Measurements from ENCODE around the gene SKP1. TPM values are rescaled to one million over a fixed set of nuclear protein-coding genes. Genes with fewer than 3 reads are reported as not detected.

The SKP1 gene
- total RNA-seq, 1 experiment from 2014 or later = 220 TPM

GRCh38 chr5:134136771-134137170 is 40.0 kb downstream of the SKP1 start:
- Histone ChIP-seq H3K4me2 (ENCODE audit: low read length) (no peak overlapping the region), H3K27ac (ENCODE audit: low read length) (no peak overlapping the region), H4K20me1 (ENCODE audit: low read length) (no peaks in the 10 kb centered on the region), H3K27me3 (ENCODE audit: low read length) (no peaks in the 10 kb centered on the region), H3K9me3 (ENCODE audit: low read length) (no peaks in the 10 kb centered on the region), H3F3A (ENCODE audit: low read length, unreplicated experiment) (no peaks in the 10 kb centered on the region), H3K36me3 (ENCODE audit: low read depth, low read length) (peaks cover 4% of the 10 kb centered on the region; the same call in 1 of the 2 replicates), H3K4me3 (ENCODE audit: low read length) (no peak overlapping the region), H3K9ac (ENCODE audit: low read length) (no peak overlapping the region), H3K9me2 (replicated peaks; ENCODE audit: low read length) (no peaks in the 10 kb centered on the region), H3K4me1 (ENCODE audit: insufficient read depth, low read length) (peaks cover 22% of the 10 kb centered on the region), H3K79me2 (ENCODE audit: low read length) (peaks cover 14% of the 10 kb centered on the region; the same call in 1 of the 2 replicates), H2AFZ (ENCODE audit: low read length) (no peak overlapping the region)
- POLR2A ChIA-PET (ENCODE audit: unreplicated experiment) = no interaction called here
- TF ChIP-seq EZH2phosphoT487 (IDR thresholded peaks at IDR 0.05; ENCODE audit: borderline replicate concordance, low read length) = no peak
- TF ChIP-seq CTCF (conservative IDR thresholded peaks at IDR 0.05; ENCODE audit: low read depth, low read length) = no peak
- TF ChIP-seq EZH2 (IDR thresholded peaks at IDR 0.05; ENCODE audit: low read length, unreplicated experiment) = no peak
- BruUV-seq (replicated peaks) = no TSS peak
- intact Hi-C loops (cut with micrococcal nuclease) = no loop called here
- CTCF ChIA-PET = no interaction called here
- DNase-seq (no peak), ATAC-seq (no peak)

- Histone ChIP-seq H3K9ac (ENCODE audit: low read length) (no peak overlapping the region), H3F3A (ENCODE audit: low read length, unreplicated experiment) (no peaks in the 10 kb centered on the region), H3K27me3 (ENCODE audit: low read length) (no peaks in the 10 kb centered on the region), H3K4me3 (ENCODE audit: low read length) (no peak overlapping the region), H3K36me3 (ENCODE audit: low read depth, low read length) (peaks cover 4% of the 10 kb centered on the region; the same call in 1 of the 2 replicates), H4K20me1 (ENCODE audit: low read length) (no peaks in the 10 kb centered on the region), H3K4me2 (ENCODE audit: low read length) (no peak overlapping the region), H3K9me3 (ENCODE audit: low read length) (no peaks in the 10 kb centered on the region), H3K79me2 (ENCODE audit: low read length) (peaks cover 14% of the 10 kb centered on the region; the same call in 1 of the 2 replicates), H3K9me2 (replicated peaks; ENCODE audit: low read length) (no peaks in the 10 kb centered on the region), H2AFZ (ENCODE audit: low read length) (no peak overlapping the region), H3K4me1 (ENCODE audit: insufficient read depth, low read length) (peaks cover 22% of the 10 kb centered on the region), H3K27ac (ENCODE audit: low read length) (no peak overlapping the region)
- POLR2A ChIA-PET (ENCODE audit: unreplicated experiment) = no interaction called here
- no TSS peak for BruUV-seq (replicated peaks)
- ATAC-seq = no peak
- CTCF ChIA-PET = no interaction called here
- TF ChIP-seq CTCF (conservative IDR thresholded peaks at IDR 0.05; ENCODE audit: low read depth, low read length) (no peak), EZH2 (IDR thresholded peaks at IDR 0.05; ENCODE audit: low read length, unreplicated experiment) (no peak), EZH2phosphoT487 (IDR thresholded peaks at IDR 0.05; ENCODE audit: borderline replicate concordance, low read length) (no peak)
- no peak for DNase-seq
- intact Hi-C loops (cut with micrococcal nuclease) = no loop called here
These were observed 40.5 kb downstream of the SKP1 start for GRCh38 chr5:134136221-134136631.

GRCh38 chr5:134135091-134135655 is 41.6 kb downstream of the SKP1 start:
- no peak for TF ChIP-seq EZH2 (IDR thresholded peaks at IDR 0.05; ENCODE audit: low read length, unreplicated experiment)
- Histone ChIP-seq H3K9me2 (replicated peaks; ENCODE audit: low read length) (no peaks in the 10 kb centered on the region), H3K4me1 (ENCODE audit: insufficient read depth, low read length) (peaks cover 16% of the 10 kb centered on the region), H4K20me1 (ENCODE audit: low read length) (no peaks in the 10 kb centered on the region), H3F3A (ENCODE audit: low read length, unreplicated experiment) (no peaks in the 10 kb centered on the region), H3K9me3 (ENCODE audit: low read length) (no peaks in the 10 kb centered on the region), H3K36me3 (ENCODE audit: low read depth, low read length) (peaks cover 4% of the 10 kb centered on the region; the same call in 1 of the 2 replicates), H3K4me2 (ENCODE audit: low read length) (no peak overlapping the region), H3K79me2 (ENCODE audit: low read length) (peaks cover 14% of the 10 kb centered on the region; the same call in 1 of the 2 replicates), H2AFZ (ENCODE audit: low read length) (no peak overlapping the region), H3K9ac (ENCODE audit: low read length) (no peak overlapping the region), H3K27me3 (ENCODE audit: low read length) (no peaks in the 10 kb centered on the region), H3K4me3 (ENCODE audit: low read length) (no peak overlapping the region), H3K27ac (ENCODE audit: low read length) (no peak overlapping the region)
- CTCF ChIA-PET = no interaction called here
- BruUV-seq (replicated peaks) = no TSS peak
- POLR2A ChIA-PET (ENCODE audit: unreplicated experiment) = no interaction called here
- DNase-seq (no peak), ATAC-seq (no peak)
- intact Hi-C loops (cut with micrococcal nuclease) = no loop called here

Data from PC-3 (cell line).